GM12864 (cell line): ENCODE results near the gene MRPS23.

Experiments
- DNase-seq: peaks from one replicate; pipeline ENCODE4 v3.0.0-alpha.2; 2011; ENCODE audit warnings: low read depth
- H3K4me3 ChIP-seq: 2 replicates; pipeline ENCODE4 v1.5.1; 2011; ENCODE audit warnings: mild to moderate bottlenecking, low read depth, low read length, control low read depth
- TF ChIP-seq, protein P1 (sequence below): IDR thresholded peaks from 2 replicates; pipeline ENCODE4 v1.5.1; 2011; ENCODE audit warnings: low read depth, mild to moderate bottlenecking, moderate library complexity, low read length, control low read depth, inconsistent platforms; ENCODE audit errors: missing control alignments

MRPS23 gene

GRCh38 chr17:57808882-57809281, 41.0 kb downstream of the MRPS23 start:
- no peak overlapping the region for H3K4me3 ChIP-seq
- no peak for DNase-seq
- TF ChIP-seq, protein P1, sequence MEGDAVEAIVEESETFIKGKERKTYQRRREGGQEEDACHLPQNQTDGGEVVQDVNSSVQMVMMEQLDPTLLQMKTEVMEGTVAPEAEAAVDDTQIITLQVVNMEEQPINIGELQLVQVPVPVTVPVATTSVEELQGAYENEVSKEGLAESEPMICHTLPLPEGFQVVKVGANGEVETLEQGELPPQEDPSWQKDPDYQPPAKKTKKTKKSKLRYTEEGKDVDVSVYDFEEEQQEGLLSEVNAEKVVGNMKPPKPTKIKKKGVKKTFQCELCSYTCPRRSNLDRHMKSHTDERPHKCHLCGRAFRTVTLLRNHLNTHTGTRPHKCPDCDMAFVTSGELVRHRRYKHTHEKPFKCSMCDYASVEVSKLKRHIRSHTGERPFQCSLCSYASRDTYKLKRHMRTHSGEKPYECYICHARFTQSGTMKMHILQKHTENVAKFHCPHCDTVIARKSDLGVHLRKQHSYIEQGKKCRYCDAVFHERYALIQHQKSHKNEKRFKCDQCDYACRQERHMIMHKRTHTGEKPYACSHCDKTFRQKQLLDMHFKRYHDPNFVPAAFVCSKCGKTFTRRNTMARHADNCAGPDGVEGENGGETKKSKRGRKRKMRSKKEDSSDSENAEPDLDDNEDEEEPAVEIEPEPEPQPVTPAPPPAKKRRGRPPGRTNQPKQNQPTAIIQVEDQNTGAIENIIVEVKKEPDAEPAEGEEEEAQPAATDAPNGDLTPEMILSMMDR: no peak

DNA sequence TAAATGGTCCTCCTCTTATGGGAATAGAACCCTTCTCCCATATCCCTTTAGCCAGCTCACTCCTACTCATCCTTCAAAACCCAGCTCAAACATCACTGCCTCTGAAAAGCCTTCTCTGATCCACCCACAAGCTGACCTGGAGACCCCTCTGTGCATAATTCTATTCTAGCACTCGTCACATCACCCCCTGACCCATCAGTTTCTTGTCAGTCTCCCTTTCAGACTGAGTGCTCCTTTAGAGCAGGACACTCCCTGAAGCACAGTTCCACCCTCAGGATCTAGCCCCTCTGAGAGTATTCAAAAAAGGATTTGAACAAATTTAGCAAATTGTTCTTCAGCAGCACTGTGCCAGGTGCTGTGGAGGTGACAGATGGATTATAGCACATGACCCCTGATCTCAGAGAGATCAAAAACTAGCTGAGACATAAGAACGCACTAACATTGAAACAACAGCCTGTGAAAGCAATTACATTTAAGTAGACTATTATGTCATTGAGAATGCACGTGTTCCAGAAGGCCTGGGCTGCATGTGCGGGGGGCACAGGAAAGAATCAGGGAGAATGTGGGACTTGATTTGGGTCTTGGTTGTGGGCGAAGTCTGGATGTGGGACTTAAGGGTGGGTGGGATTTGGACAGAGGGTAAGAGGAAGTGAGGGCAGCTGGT, 43.5 kb downstream of the MRPS23 start:
- TF ChIP-seq, protein P1: no peak
- no peak for DNase-seq
- no peak overlapping the region for H3K4me3 ChIP-seq

DNA sequence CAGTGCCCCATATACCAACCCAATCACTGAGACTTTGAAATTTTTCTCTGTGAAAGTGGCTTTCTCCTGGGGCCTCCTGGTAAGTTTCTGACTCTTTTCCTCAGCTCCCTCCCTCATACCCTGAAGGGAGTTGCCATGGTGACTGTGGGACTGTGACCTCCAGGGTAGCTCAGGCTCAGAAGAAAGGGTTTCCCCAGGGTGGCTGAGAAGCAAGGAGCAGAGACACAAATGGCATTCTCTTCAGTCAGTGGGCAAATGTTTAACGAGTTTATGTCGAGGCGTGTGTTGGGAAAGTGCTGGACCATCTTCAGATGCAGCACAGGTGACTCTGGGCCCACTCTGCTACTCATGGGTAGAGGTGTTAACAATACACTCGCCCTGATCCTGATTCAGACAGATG, 46.8 kb downstream of the MRPS23 start:
- no peak overlapping the region for H3K4me3 ChIP-seq
- DNase-seq: no peak
- TF ChIP-seq, protein P1: no peak

DNA sequence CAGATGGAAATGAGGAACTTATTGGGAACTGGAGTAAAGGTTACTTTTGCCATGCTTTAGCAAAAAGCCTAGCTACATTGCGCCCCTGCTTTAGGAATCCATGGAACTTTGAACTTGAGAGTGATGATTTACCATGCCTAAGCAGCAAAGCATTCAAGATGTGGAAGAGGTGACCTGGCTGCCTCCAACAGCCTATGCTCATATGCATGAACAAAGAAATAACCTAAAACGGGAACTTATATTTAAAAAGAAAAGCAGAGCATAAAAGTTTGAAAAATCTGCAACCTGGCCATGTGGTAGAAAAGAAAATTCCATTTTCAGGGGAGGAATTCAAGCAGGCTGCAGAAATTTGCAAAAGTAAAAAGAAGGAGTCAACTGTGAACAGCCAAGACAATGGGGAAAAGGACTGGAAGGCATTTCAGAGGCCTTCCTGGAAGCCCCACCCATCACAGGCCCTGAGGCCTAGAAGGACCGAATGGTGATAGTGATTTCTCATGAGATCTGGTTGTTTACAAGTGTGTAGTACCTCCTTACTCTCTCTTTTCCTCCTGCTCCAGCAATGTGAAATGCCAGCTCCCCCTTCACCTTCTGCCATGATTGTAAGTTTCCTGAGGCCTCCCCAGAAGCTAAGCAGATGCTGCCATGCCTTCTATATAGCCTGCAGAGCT, 48.7 kb downstream of the MRPS23 start:
- TF ChIP-seq, protein P1: no peak
- no peak overlapping the region for H3K4me3 ChIP-seq
- no peak for DNase-seq

DNA sequence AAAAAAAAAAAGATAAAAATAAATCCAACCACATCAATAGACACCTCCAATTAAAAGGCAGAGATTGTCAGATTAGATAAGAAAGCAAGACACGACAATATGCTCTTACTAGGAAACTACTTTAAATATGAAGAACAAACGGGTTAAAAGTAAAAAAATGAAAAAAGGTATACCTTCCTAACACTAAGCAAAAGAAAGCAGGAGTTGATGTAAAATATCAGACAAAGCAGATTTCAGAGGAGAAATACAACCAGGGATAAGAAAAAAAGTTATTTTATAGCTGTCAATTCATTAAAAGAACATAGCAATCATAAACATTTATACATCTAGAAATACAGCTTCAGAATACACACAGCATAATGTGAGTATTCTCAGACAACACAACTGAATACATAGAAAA, 55.0 kb downstream of the MRPS23 start:
- DNase-seq: no peak
- TF ChIP-seq, protein P1: no peak
- no peak overlapping the region for H3K4me3 ChIP-seq

DNA sequence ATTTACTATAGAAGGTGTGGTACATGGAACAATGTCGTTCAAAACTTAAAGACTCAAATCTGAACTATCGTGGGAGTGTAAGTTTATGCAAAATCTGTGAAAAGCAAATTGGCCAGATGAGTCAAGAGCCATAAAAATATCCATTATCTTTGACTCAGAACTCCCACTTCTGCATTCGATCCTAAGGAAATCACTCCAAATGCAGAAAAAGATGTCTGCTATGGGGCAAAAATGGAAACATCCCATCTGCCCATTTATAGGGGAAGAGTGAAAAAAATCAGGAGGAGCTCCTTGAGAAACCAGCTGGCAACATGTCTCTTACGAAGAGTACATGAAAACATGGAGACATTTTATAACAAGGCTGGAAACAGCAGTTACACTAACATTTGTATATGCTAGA, 61.1 kb downstream of the MRPS23 start:
- TF ChIP-seq, protein P1: no peak
- no peak overlapping the region for H3K4me3 ChIP-seq
- no peak for DNase-seq

GRCh38 chr17:57785022-57785421, 64.8 kb downstream of the MRPS23 start:
- H3K4me3 ChIP-seq: no peak overlapping the region
- no peak for DNase-seq
- TF ChIP-seq, protein P1: no peak
